Keratinocyte (primary cell): ENCODE measurements around the gene NME5. TPM values are rescaled to one million over a fixed set of nuclear protein-coding genes. Genes with fewer than 3 reads are reported as not detected.

Experiments used
- DNase-seq: peaks from one replicate; pipeline ENCODE4 v3.0.0-alpha.2; 2011; ENCODE audit warnings: low read depth, missing footprints, low spot score
- FAIRE-seq: peaks from 2 replicates; lab custom pipeline; 2011; peaks lifted over from hg19 to GRCh38; lab: Jason Lieb, UNC
- H2AFZ ChIP-seq: 2 replicates; pipeline ENCODE4 v1.6.0; 2012; ENCODE audit warnings: low read length, control low read depth, inconsistent platforms; ENCODE audit not compliant: control insufficient read depth
- H3K27ac ChIP-seq: 2 replicates; pipeline ENCODE4 v1.5.1; 2011; ENCODE audit warnings: low read length; ENCODE audit not compliant: control insufficient read depth, insufficient read depth
- H3K27me3 ChIP-seq: 3 replicates; pipeline ENCODE4 v1.6.0; 2011; ENCODE audit warnings: low read length; ENCODE audit not compliant: control insufficient read depth, insufficient read depth; ENCODE audit errors: extremely low read depth
- H3K36me3 ChIP-seq, 2 experiments: 2 replicates in 1 of 2; 3 replicates in 1 of 2; pipeline ENCODE4 v1.5.1; 2011; ENCODE audit warnings: low read length in 2 of 2, mild to moderate bottlenecking in 1 of 2; ENCODE audit not compliant: control insufficient read depth in 2 of 2, insufficient read depth in 2 of 2; ENCODE audit errors: extremely low read depth in 1 of 2
- H3K4me1 ChIP-seq: 3 replicates; pipeline ENCODE4 v1.5.1; 2011; ENCODE audit warnings: low read length; ENCODE audit not compliant: control insufficient read depth, insufficient read depth; ENCODE audit errors: extremely low read depth
- H3K4me2 ChIP-seq: 3 replicates; pipeline ENCODE4 v1.6.0; 2011; ENCODE audit warnings: low read depth, low read length; ENCODE audit not compliant: control insufficient read depth, insufficient read depth; ENCODE audit errors: extremely low read depth
- H3K4me3 ChIP-seq, 3 experiments: fragments of 200-600 bp in 1 of 3; sonication (generic) in 1 of 3; 2 replicates in 2 of 3; 3 replicates in 1 of 3; pipeline ENCODE4 v1.5.1; 2011 to 2016; ENCODE audit warnings: low read length in 3 of 3, mild to moderate bottlenecking in 3 of 3, control low read depth in 2 of 3, inconsistent platforms in 1 of 3, low read depth in 1 of 3, mixed read lengths in 1 of 3, mixed run types in 1 of 3, moderate library complexity in 1 of 3; ENCODE audit not compliant: control insufficient read depth in 2 of 3, insufficient read depth in 2 of 3; ENCODE audit errors: extremely low read depth in 1 of 3
- H3K79me2 ChIP-seq: 2 replicates; pipeline ENCODE4 v1.6.0; 2012; ENCODE audit warnings: low read length; ENCODE audit not compliant: control insufficient read depth, insufficient read depth
- H3K9ac ChIP-seq: 3 replicates; pipeline ENCODE4 v1.6.0; 2011; ENCODE audit warnings: low read length; ENCODE audit not compliant: control insufficient read depth, insufficient read depth; ENCODE audit errors: extremely low read depth
- H3K9me1 ChIP-seq: 3 replicates; pipeline ENCODE4 v1.6.0; 2011; ENCODE audit warnings: low read length; ENCODE audit not compliant: control insufficient read depth, insufficient read depth; ENCODE audit errors: extremely low read depth
- H3K9me3 ChIP-seq: 2 replicates; pipeline ENCODE4 v1.5.1; 2012; ENCODE audit warnings: low read depth, low read length; ENCODE audit not compliant: control insufficient read depth
- H4K20me1 ChIP-seq: 3 replicates; pipeline ENCODE4 v1.6.0; 2011; ENCODE audit warnings: low read length; ENCODE audit not compliant: control insufficient read depth, insufficient read depth; ENCODE audit errors: extremely low read depth
- EZH2 ChIP-seq: IDR thresholded peaks from one replicate; pipeline ENCODE4 v1.6.1; 2012; ENCODE audit warnings: inconsistent platforms, mild to moderate bottlenecking, low read length, moderate library complexity
- dilution Hi-C: fragments of 300-500 bp; cut with MboI; formaldehyde crosslinking; loops from one replicate; pipeline ENCODE4 v1.7.0; 2020; ENCODE audit warnings: low sequenced_read_pairs; ENCODE audit not compliant: extremely low pct_ligation_motif_present
- polyA plus RNA-seq, 5 experiments: library from polyadenylated mRNA; depleted of rRNA in 3 of 5; stranded (reverse) in 3 of 5; stranded (forward) in 1 of 5; unstranded in 1 of 5; fragments of >200 nt; gene quantifications; 1 replicate in 1 of 5; 2 replicates in 3 of 5; 3 replicates in 1 of 5; pipeline versions ENCODE4 v1.2.1 to v1.2.3, GENCODE V29; 2011 to 2012; ENCODE audit warnings: missing spikeins in 2 of 5, low read depth in 1 of 5, low replicate concordance in 1 of 5
- TF ChIP-seq, protein P1 (sequence below), 3 experiments: IDR thresholded peaks in 1 of 3; conservative IDR thresholded peaks in 1 of 3; optimal IDR thresholded peaks in 1 of 3; 2 replicates in 2 of 3; 3 replicates in 1 of 3; pipeline versions ENCODE3 to v1.5.1; 2011; ENCODE audit warnings: low read length in 3 of 3, mild to moderate bottlenecking in 3 of 3, moderate library complexity in 2 of 3, control low read depth in 1 of 3, inconsistent platforms in 1 of 3; ENCODE audit not compliant: insufficient read depth in 2 of 3; ENCODE audit errors: extremely low read depth in 1 of 3

The NME5 gene
- polyA plus RNA-seq, 1 donor (not counting 4 experiments of a cell fraction or from before 2014, with no cell fraction given) = 0.13 TPM

DNA sequence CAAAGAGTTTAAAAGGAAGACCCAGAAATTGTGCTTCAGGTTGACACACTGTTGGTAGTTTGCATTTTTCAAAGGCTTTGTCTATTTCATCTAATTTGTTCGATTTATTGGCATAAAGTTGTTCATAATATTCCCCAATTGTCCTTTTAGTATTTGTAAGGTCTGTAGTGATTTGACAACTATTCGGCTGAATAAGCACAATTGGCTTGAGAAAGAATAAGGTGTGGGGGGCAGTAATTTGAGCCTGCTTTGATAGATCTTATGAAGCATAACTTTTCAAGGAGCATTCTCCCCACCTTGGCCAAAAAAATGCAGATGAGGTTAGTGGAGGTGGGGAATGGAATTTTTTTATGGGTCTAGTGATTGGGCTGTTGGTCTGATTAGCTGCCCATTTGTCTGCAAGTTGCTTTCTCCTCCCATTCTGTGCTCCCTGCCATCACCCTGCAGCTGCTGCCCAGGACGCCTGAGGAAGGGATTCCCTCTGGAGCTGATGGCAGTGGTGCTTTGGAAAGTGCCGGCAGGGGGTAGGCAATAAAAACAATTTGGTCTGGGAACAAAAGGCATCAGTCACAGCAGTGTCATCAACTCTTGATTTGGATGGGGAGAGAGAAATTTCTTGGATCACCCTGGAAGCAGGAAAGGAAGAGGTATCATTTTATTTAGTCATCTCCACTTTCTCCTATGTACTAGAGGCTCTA is 28.8 kb downstream of the NME5 start:
- H3K4me2 ChIP-seq = no peak overlapping the region
- no peak for FAIRE-seq

DNA sequence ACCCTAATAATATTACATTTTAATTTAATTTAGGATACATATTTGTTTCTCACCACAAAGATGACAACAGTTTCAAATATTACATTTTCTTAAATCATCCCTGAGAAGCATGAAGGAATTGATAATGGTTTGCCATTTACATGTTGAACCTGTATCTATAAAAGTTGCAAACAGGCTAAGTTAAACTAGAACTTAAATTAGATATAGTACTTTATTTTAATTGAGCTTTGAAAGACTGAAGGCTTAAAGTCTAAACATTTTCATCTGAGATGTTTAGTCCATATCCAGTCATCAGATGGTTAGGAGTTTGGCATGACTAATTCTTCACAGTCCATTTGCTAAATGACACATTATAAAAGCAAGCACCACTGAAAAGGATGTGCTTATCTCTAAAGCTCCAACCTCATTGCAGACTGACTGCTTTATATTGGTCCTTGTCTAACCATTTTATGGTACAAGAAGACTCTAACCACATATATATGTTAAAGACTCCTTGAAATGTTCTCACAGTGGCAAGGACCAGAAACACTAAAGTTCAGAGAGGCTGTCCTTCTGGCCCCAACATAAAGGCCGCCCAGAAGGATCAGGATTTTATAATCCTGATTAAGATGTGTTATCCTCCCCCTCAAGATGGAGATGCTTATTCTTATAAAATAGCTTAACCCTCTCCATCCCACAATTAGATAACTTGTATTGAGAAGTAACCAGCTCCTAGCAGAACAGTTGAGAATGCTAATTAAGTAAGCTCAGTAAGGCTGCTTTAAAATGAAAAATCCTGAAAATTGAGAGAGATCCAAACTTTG is 29.6 kb downstream of the NME5 start:
- no peaks in the 10 kb centered on the region for H3K27me3 ChIP-seq
- H3K9me3 ChIP-seq = no peaks in the 10 kb centered on the region
- H3K27ac ChIP-seq = no peak overlapping the region
- no peaks in the 10 kb centered on the region for H3K4me1 ChIP-seq
- H3K9me1 ChIP-seq = no peaks in the 10 kb centered on the region
- no peak overlapping the region for H3K4me2 ChIP-seq
- H3K36me3 ChIP-seq = no peaks in the 10 kb centered on the region
- dilution Hi-C loops = no loop called here
- no peak overlapping the region for H2AFZ ChIP-seq
- no peak for TF ChIP-seq EZH2
- TF ChIP-seq, protein P1, sequence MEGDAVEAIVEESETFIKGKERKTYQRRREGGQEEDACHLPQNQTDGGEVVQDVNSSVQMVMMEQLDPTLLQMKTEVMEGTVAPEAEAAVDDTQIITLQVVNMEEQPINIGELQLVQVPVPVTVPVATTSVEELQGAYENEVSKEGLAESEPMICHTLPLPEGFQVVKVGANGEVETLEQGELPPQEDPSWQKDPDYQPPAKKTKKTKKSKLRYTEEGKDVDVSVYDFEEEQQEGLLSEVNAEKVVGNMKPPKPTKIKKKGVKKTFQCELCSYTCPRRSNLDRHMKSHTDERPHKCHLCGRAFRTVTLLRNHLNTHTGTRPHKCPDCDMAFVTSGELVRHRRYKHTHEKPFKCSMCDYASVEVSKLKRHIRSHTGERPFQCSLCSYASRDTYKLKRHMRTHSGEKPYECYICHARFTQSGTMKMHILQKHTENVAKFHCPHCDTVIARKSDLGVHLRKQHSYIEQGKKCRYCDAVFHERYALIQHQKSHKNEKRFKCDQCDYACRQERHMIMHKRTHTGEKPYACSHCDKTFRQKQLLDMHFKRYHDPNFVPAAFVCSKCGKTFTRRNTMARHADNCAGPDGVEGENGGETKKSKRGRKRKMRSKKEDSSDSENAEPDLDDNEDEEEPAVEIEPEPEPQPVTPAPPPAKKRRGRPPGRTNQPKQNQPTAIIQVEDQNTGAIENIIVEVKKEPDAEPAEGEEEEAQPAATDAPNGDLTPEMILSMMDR (optimal IDR thresholded peaks at IDR 0.05 in 1 of 3, IDR thresholded peaks at IDR 0.05 in 1 of 3, conservative IDR thresholded peaks at IDR 0.05 in 1 of 3; ENCODE audit: extremely low read depth in 1 of 3, insufficient read depth in 2 of 3, low read length in 3 of 3) = no peak
- FAIRE-seq = no peak
- H4K20me1 ChIP-seq = no peaks in the 10 kb centered on the region
- H3K4me3 ChIP-seq = no peak overlapping the region
- no peaks in the 10 kb centered on the region for H3K79me2 ChIP-seq
- no peak for DNase-seq
- H3K9ac ChIP-seq = no peak overlapping the region

More for the DNA sequence above, 28.8 kb downstream of the NME5 start:
- no peak overlapping the region for H2AFZ ChIP-seq
- H4K20me1 ChIP-seq = no peaks in the 10 kb centered on the region
- DNase-seq = no peak
- H3K9me3 ChIP-seq = no peaks in the 10 kb centered on the region
- H3K9me1 ChIP-seq = no peaks in the 10 kb centered on the region
- no peak overlapping the region for H3K4me3 ChIP-seq
- TF ChIP-seq, protein P1 (optimal IDR thresholded peaks at IDR 0.05 in 1 of 3, IDR thresholded peaks at IDR 0.05 in 1 of 3, conservative IDR thresholded peaks at IDR 0.05 in 1 of 3; ENCODE audit: extremely low read depth in 1 of 3, insufficient read depth in 2 of 3, low read length in 3 of 3) = no peak
- no peak for TF ChIP-seq EZH2
- dilution Hi-C loops = no loop called here
- H3K9ac ChIP-seq = no peak overlapping the region
- H3K27ac ChIP-seq = no peak overlapping the region
- H3K27me3 ChIP-seq = no peaks in the 10 kb centered on the region
- no peaks in the 10 kb centered on the region for H3K36me3 ChIP-seq
- no peaks in the 10 kb centered on the region for H3K79me2 ChIP-seq
- no peaks in the 10 kb centered on the region for H3K4me1 ChIP-seq
